GM18861 (cell line): ENCODE results near the gene ERO1B.
A peak's percentile ranks its signal among the peaks of the same experiment; 100 is the strongest.
"Not testable (repeated sequence)": the region's sequence is repeated elsewhere in the genome, so short reads cannot be mapped to it uniquely, and the experiment has no call there.

Experiments
- ATAC-seq: cut with Tn5 transposase; IDR thresholded peaks from one replicate; pipeline ENCODE4 v1.9.1; 2021; ENCODE audit not compliant: unreplicated experiment

ERO1B gene

GRCh38 chr1:236281654-236282424 is at the start of gene ERO1B:
ERO1B (minus strand) TSS chr1:236281958; CDS start chr1:236281783, 175 bp downstream.
- peak; percentile 74 for ATAC-seq

- not testable (repeated sequence) for ATAC-seq
Observed at GRCh38 chr1:236331412-236331811, 49.7 kb upstream of the ERO1B start.

- no peak for ATAC-seq
Observed at GRCh38 chr1:236326432-236326831, 44.7 kb upstream of the ERO1B start.

- no peak for ATAC-seq
Observed at GRCh38 chr1:236325567-236325966, 43.8 kb upstream of the ERO1B start.

GRCh38 chr1:236323819-236324411 is 42.2 kb upstream of the ERO1B start:
- ATAC-seq, result no peak

- ATAC-seq, result no peak
Observed at GRCh38 chr1:236322566-236323409, 41.0 kb upstream of the ERO1B start.

GRCh38 chr1:236321101-236321500 is 39.3 kb upstream of the ERO1B start:
- no peak for ATAC-seq

- no peak for ATAC-seq
Observed at GRCh38 chr1:236320671-236321070, 38.9 kb upstream of the ERO1B start.

- ATAC-seq, result no peak
Observed at GRCh38 chr1:236320214-236320613, 38.5 kb upstream of the ERO1B start.

GRCh38 chr1:236316437-236316836 is 34.7 kb upstream of the ERO1B start:
- no peak for ATAC-seq

GRCh38 chr1:236315518-236315917 is 33.8 kb upstream of the ERO1B start:
- ATAC-seq, result no peak

- ATAC-seq, result no peak
Observed at GRCh38 chr1:236315092-236315491, 33.3 kb upstream of the ERO1B start.

GRCh38 chr1:236314050-236314449 is 32.3 kb upstream of the ERO1B start:
- not testable (repeated sequence) for ATAC-seq

GRCh38 chr1:236313427-236313826 is 31.7 kb upstream of the ERO1B start:
- ATAC-seq, result no peak

- ATAC-seq, result no peak
Observed at GRCh38 chr1:236311040-236311439, 29.3 kb upstream of the ERO1B start.

- no peak for ATAC-seq
Observed at GRCh38 chr1:236308827-236309226, 27.1 kb upstream of the ERO1B start.

GRCh38 chr1:236307435-236307834 is 25.7 kb upstream of the ERO1B start:
- ATAC-seq, result no peak

GRCh38 chr1:236304682-236305081 is 22.9 kb upstream of the ERO1B start:
- no peak for ATAC-seq

GRCh38 chr1:236303675-236304074 is 21.9 kb upstream of the ERO1B start:
- peak; percentile 61 for ATAC-seq

GRCh38 chr1:236302941-236303340 is 21.2 kb upstream of the ERO1B start:
- no peak for ATAC-seq

- ATAC-seq, result no peak
Observed at GRCh38 chr1:236301958-236302335, 20.2 kb upstream of the ERO1B start.
